ENCODE results near the gene CHMP1A. TPM values are rescaled to one million over a fixed set of nuclear protein-coding genes. Genes with fewer than 3 reads are reported as not detected.
"Not testable (repeated sequence)": the region's sequence is repeated elsewhere in the genome, so short reads cannot be mapped to it uniquely, and the experiment has no call there.

CHMP1A gene
- total RNA-seq, 1 experiment from 2014 or later: 59.7 TPM

DNA sequence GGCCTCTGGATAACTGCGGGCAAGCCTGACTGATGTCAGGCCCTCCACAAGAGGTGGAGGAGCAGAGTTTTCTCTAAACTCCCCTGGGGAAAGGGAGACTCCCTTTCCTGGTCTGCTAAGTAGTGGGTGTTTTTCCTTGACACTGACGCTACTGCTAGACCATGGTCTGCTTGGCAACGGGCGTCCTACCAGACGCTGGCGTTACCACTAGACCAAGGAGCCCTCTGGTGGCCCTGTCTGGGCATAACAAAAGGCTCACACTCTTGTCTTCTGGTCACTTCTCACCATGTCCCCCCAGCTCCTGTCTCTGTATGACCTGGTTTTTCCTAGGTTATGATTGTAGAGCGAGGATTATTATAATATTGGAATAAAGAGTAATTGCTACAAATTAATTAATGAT is 9.5 kb upstream of the CHMP1A start:
- H3K4me1 Mint-ChIP-seq (ENCODE audit: insufficient read depth, unreplicated experiment); BruUV-seq (replicated peaks); intact Hi-C loops (cut with micrococcal nuclease); POLR2A ChIA-PET; H3K27me3 Mint-ChIP-seq (ENCODE audit: insufficient read depth, unreplicated experiment); H3K27ac Mint-ChIP-seq (ENCODE audit: low read depth, unreplicated experiment); H3K4me3 Mint-ChIP-seq (ENCODE audit: unreplicated experiment); H3K9me3 Mint-ChIP-seq (ENCODE audit: unreplicated experiment): not testable (repeated sequence)
- TF ChIP-seq, protein P1, sequence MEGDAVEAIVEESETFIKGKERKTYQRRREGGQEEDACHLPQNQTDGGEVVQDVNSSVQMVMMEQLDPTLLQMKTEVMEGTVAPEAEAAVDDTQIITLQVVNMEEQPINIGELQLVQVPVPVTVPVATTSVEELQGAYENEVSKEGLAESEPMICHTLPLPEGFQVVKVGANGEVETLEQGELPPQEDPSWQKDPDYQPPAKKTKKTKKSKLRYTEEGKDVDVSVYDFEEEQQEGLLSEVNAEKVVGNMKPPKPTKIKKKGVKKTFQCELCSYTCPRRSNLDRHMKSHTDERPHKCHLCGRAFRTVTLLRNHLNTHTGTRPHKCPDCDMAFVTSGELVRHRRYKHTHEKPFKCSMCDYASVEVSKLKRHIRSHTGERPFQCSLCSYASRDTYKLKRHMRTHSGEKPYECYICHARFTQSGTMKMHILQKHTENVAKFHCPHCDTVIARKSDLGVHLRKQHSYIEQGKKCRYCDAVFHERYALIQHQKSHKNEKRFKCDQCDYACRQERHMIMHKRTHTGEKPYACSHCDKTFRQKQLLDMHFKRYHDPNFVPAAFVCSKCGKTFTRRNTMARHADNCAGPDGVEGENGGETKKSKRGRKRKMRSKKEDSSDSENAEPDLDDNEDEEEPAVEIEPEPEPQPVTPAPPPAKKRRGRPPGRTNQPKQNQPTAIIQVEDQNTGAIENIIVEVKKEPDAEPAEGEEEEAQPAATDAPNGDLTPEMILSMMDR (IDR thresholded peaks at IDR 0.05; ENCODE audit: unreplicated experiment): peak; percentile 45
- CTCF ChIA-PET: interaction anchor here (0.8 to 0.9 kb wide), 2 partner anchors 9 to 93 kb away, joined by 3 to 4 read pairs; partner anchors contain the start of genes CHMP1A and SPATA33
- peaks cover 14% of the 10 kb centered on the region for H3K36me3 Mint-ChIP-seq (ENCODE audit: insufficient read depth, unreplicated experiment)
- peak; percentile 53 for DNase-seq (ENCODE audit: unreplicated experiment)

DNA sequence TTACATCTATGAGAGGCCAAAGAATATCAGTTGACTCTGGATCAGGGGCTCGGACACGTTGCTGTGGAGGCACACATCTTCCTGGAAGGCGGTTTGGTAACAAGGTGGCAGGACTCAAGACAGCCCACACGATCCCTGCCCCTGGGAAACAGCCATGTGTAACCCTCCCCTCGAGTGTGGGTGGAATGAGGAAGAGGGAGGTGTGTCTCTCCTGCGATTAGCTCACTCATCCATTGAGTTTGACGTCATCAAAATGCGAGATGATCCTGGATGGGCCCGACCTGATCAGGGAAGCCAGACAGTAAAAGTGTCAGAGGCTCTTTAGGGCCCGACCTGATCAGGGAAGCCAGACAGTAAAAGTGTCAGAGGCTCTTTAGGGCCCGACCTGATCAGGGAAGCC is 6.7 kb upstream of the CHMP1A start:
- H3K27me3 Mint-ChIP-seq (ENCODE audit: insufficient read depth, unreplicated experiment); intact Hi-C loops (cut with micrococcal nuclease); DNase-seq (ENCODE audit: unreplicated experiment); H3K4me3 Mint-ChIP-seq (ENCODE audit: unreplicated experiment); H3K27ac Mint-ChIP-seq (ENCODE audit: low read depth, unreplicated experiment); H3K4me1 Mint-ChIP-seq (ENCODE audit: insufficient read depth, unreplicated experiment); H3K9me3 Mint-ChIP-seq (ENCODE audit: unreplicated experiment); BruUV-seq (replicated peaks); POLR2A ChIA-PET: not testable (repeated sequence)
- peaks cover 28% of the 10 kb centered on the region for H3K36me3 Mint-ChIP-seq (ENCODE audit: insufficient read depth, unreplicated experiment)
- CTCF ChIA-PET: interaction anchor here (0.6 to 1.5 kb wide), 2 partner anchors 49 to 130 kb away, joined by 3 read pairs; no protein-coding TSS in a partner anchor

DNA sequence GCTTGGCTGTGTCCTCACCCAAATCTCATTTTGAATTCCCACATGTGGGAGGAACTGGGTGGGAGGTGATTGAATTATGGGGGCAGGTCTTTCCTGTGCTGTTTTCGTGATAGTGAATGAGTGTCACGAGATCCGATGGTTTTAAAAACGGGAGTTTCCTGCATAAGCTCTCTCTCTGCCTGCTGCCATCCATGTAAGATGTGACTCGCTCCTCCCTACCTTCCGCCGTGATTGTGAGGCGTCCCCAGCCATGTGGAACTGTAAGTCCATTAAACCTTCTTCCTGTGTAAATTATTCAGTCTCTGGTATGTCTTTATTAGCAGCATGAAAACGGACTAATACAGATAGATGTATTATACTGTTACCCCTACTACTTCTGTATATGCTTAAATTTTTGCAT is 3.7 kb upstream of the CHMP1A start:
- Mint-ChIP-seq H3K4me3 (ENCODE audit: unreplicated experiment) (no peak overlapping the region), H3K27me3 (ENCODE audit: insufficient read depth, unreplicated experiment) (no peaks in the 10 kb centered on the region), H3K9me3 (ENCODE audit: unreplicated experiment) (no peaks in the 10 kb centered on the region), H3K27ac (ENCODE audit: low read depth, unreplicated experiment) (no peak overlapping the region), H3K4me1 (ENCODE audit: insufficient read depth, unreplicated experiment) (peaks cover 7% of the 10 kb centered on the region), H3K36me3 (ENCODE audit: insufficient read depth, unreplicated experiment) (peaks cover 36% of the 10 kb centered on the region)
- intact Hi-C loops (cut with micrococcal nuclease): no loop called here
- ChIA-PET CTCF (no interaction called here), POLR2A (interaction anchor here (0.6 kb wide), 1 partner anchor 322 kb away, joined by 3 read pairs; no protein-coding TSS in a partner anchor)
- TF ChIP-seq, protein P1 (IDR thresholded peaks at IDR 0.05; ENCODE audit: unreplicated experiment): no peak
- DNase-seq (ENCODE audit: unreplicated experiment): no peak
- BruUV-seq (replicated peaks): no TSS peak

DNA sequence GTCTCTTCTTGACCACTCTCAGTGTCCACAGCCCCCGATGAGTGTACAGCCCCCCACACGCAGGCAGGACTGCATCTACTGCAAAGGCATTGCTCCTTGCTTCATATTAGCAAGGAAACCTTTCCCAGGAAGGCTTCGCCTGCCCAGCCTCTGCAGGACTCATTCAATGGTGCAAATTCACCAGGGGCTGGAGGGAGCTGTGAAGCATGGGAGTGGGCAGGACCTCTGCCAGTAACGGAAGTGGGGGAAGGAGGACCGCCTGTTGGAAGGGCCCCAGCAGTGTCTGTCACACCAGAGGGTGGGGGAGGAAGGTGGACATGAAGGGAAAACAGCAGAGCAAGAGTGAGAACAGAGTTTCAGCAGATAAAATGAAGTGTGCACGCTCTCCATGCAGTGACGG is 2.6 kb upstream of the CHMP1A start:
- POLR2A ChIA-PET: interaction anchor here (0.6 to 3.3 kb wide), 3 partner anchors 11 to 163 kb away, joined by 3 to 21 read pairs (median 3); partner anchors contain the start of gene SPG7
- H3K27ac Mint-ChIP-seq (ENCODE audit: low read depth, unreplicated experiment): peak overlapping the region; percentile 66
- H3K4me1 Mint-ChIP-seq (ENCODE audit: insufficient read depth, unreplicated experiment): peaks cover 7% of the 10 kb centered on the region
- TF ChIP-seq, protein P1 (IDR thresholded peaks at IDR 0.05; ENCODE audit: unreplicated experiment): no peak
- BruUV-seq (replicated peaks): no TSS peak
- H3K4me3 Mint-ChIP-seq (ENCODE audit: unreplicated experiment): no peak overlapping the region
- H3K27me3 Mint-ChIP-seq (ENCODE audit: insufficient read depth, unreplicated experiment): no peaks in the 10 kb centered on the region
- peaks cover 36% of the 10 kb centered on the region for H3K36me3 Mint-ChIP-seq (ENCODE audit: insufficient read depth, unreplicated experiment)
- intact Hi-C loops (cut with micrococcal nuclease): no loop called here
- CTCF ChIA-PET: interaction anchor here (0.6 to 1.1 kb wide), 2 partner anchors 18 to 21 kb away, joined by 3 to 5 read pairs; no protein-coding TSS in a partner anchor
- no peak for DNase-seq (ENCODE audit: unreplicated experiment)
- no peaks in the 10 kb centered on the region for H3K9me3 Mint-ChIP-seq (ENCODE audit: unreplicated experiment)

All from MCF 10A (cell line).